GM18508 (cell line): ENCODE measurements around the gene RYR2.
"Not testable (repeated sequence)": the region's sequence is repeated elsewhere in the genome, so short reads cannot be mapped to it uniquely, and the experiment has no call there.

Experiments
- ATAC-seq: cut with Tn5 transposase; IDR thresholded peaks from one replicate; pipeline ENCODE4 v1.9.1; 2021; ENCODE audit warnings: moderate number of reproducible peaks; ENCODE audit not compliant: insufficient read depth, unreplicated experiment

Gene RYR2

GRCh38 chr1:237070519-237070918 is 28.5 kb downstream of the RYR2 start:
- ATAC-seq, result no peak

- no peak for ATAC-seq
These were observed 29.8 kb downstream of the RYR2 start for GRCh38 chr1:237071641-237072420.

DNA sequence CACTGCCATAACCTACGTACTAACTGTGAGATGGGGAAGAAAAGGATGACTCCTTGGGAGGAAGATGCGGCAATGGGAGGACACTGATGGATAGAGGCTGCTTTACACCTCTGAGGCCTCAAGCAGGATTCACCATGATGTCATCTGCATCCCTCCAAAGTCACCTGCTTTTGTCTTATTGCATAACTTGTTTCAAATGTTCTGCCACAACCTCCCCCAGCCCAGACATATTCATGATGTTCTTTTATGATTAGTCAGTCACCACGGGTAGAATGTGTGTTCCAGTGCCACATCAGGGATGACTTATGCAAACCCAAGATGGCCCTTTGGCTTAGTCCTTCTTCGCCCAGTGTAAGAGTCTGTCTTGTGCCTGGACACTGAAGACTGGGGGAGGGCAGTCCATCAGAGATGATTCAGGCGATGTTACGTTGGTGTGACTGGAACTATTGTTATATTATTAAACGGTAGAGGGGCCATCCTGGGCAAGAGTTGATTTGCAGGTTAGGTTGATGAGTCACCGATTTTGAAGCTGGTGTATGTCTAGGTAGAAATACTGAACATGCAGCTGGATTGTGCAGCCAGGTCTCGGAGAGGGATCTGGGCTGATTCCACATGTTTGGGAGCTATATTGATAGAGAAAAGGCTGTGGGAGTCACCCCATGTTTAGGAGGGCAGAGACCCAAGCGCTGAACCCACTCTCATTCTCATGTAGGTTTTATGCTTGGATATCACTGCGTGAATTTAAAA is 32.6 kb downstream of the RYR2 start:
- ATAC-seq, result no peak

GRCh38 chr1:237084341-237085077 is 42.5 kb downstream of the RYR2 start:
- no peak for ATAC-seq

- ATAC-seq, result no peak
These were observed 49.7 kb downstream of the RYR2 start for GRCh38 chr1:237091691-237092090.

- no peak for ATAC-seq
These were observed 51.7 kb downstream of the RYR2 start for GRCh38 chr1:237093691-237094090.

DNA sequence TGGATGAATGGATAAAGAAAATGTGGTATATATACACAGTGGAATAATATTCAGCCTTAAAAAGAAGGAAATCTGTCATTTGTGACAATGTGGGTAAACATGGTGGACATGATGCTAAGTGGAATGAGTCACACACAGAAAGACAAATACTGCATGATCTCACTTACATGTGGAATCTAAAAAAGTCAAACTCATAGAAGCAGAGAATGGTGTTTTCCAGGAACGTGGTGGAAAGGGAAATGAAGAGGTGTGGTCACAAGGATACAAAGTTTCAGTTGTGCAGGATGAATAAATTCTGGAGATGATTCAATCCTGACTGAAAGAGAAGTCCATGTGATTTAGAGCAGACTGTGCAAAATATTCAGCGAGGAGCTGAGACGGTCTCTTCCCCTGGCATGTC is 56.6 kb downstream of the RYR2 start:
- no peak for ATAC-seq

DNA sequence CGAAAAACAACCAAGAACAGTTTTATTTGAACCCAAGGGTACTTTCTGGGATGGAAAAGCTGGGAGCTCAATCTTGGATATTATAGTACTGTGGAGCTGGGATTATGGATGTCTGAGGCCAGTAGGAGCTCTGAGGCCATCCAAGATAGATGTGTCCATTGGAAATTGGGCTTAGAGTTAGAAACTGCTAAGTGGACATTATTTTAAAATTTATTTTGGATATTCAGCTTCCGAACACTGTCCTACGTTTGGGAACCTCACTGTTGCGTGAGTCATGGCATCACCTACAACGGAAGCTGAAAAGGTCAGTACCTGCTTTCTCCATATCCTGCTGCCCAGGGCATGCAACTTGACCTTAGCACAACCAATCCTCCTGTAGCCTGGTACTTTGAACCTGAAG is 61.0 kb downstream of the RYR2 start:
- ATAC-seq, result no peak

- no peak for ATAC-seq
These were observed 62.1 kb downstream of the RYR2 start for GRCh38 chr1:237104096-237104495.

- no peak for ATAC-seq
These were observed 63.8 kb downstream of the RYR2 start for GRCh38 chr1:237105826-237106225.

DNA sequence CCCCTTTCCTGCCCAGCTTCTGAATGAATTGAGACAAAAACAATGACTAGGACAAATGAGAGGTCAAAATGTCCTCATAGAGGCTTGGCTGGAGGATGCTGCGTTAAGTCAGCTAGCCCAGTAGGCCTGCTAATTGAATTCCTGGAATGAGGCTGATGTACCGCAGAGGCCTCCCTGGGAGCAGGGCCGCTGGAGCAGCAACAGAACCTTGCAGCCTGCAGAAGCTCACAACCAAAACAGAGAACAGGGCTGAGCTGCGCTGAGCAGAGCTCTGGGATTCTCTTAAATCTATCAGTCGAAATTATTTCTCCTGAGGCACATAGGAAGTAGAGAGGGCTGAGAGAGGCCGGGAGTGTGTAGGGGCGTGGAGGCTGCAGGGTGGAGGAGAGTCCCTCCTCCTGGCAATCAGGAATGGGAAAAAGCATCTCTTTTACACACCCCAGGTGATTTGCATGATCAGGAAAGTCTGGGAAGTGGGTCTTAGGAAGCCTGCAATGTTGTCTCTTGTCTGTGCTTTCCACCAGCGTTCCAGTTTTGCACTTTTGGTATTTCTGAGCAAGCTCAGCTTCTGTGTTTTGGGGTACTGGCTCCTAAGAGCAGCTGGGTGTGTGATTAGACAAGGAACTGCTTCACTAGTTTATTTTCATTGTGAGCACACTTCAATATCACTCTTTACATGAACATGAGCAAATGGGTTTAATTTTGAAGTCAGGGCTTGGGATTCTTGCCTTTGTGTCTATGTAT is 66.5 kb downstream of the RYR2 start:
- ATAC-seq, result no peak

DNA sequence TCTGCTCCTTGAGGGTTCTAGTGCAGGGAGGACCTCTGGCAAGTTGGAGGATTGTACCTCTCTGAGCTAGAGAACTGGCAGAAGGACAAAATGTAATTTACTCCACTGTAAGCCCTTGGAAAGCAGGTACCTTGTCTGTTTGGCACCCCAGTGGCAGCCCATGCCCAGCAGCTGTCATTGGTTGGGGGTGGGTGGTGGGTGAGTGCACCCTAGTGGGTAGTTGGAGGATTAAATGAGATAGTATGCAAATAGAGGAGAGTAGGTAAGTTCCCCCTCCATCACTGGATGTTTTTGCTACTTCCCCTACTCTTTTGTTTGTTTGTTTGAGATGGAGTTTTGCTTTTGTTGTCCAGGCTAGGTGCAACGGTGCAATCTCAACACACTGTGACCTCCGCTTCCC is 69.8 kb downstream of the RYR2 start:
- ATAC-seq, result no peak

DNA sequence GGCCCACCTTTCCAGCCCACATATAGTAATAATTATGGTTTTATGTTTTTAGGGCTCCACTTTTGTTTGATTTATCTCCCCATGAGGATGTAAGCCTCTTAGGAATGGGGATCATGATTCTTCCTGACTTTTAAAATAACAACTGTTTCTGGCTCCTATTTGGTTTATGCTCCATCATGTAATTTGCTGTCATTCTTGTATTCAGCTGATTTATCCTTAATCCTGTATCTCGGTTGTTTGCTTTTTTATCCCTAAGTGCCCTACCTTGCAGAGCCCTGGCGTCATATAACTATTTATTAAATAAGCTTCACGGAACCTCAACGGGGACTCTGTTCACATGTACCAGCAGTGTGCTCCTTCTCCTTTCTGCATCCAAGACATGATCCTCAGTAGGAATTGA is 70.7 kb downstream of the RYR2 start:
- ATAC-seq, result no peak

GRCh38 chr1:237115035-237115434 is 73.1 kb downstream of the RYR2 start:
- ATAC-seq, result no peak

DNA sequence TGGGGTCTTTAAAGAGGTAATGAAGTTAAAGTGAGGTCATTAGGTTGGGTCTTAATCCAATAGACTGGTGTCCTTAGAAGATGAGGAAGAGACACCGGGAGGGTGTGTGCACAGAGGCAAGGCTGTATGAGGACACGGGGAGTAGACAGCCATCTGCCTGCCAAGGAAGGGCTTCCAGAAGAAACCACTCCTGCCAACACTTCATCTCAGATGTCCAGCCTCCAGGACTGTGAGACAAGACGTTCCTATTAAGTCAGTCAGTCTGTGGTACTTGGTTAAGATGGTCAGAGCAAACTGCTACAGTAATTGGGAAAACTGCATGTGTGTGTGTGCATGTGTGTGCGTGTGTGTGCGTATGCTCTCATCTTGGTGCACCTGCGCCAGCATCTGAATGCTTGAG is 77.1 kb downstream of the RYR2 start:
- no peak for ATAC-seq

GRCh38 chr1:237120683-237121082 is 78.7 kb downstream of the RYR2 start:
- no peak for ATAC-seq

DNA sequence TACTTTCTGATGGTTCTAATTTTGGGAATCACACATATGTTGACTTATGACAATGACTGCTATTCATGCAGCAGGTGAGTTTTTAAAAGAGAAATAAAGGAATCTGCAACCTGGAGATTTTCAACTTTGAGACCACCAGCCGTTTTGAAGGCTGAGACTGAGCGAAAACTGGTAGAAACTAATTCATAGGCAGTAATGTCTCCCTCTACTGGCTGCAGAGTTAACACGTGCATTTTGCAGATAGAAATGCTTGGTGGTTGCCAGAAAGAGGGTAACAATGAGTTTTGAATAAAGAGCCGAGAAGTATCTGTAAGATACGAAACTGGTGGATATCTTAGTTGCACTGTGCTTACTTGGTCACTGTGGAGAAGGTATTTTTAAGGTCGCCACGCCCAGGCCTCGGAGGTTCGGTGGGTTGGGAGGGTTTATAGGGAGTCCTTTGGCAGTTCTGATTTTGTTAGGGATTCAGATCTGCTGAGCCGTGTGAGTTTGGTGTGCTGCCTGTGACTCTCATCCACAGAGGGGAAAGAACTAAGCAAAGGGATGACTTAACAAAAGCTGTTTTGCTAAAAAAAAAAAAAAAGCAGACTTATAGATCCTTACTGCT is 83.0 kb downstream of the RYR2 start:
- ATAC-seq, result no peak

DNA sequence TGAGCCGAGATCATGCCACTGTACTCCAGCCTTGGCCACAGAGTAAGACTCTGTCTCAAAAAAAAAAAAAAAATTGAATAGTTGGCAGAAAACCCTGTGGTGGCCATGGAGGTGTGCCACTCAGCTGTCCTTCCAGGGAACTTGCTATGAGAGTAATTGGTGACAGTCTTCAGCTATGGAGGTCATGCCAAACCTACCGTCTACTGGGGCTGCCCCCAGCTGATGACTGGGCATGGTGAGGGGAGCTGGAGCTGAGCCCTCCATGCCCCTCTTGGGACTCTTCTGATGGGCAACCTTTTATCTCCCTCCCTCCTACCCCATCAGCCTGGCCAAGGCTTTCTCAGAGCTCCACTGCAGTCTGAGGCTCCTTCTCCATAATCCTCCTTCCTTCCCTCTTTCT is 84.2 kb downstream of the RYR2 start:
- ATAC-seq, result no peak

- ATAC-seq, result not testable (repeated sequence)
These were observed 85.3 kb downstream of the RYR2 start for GRCh38 chr1:237127301-237127700.

GRCh38 chr1:237133921-237134320 is 91.9 kb downstream of the RYR2 start:
- no peak for ATAC-seq
